Measurements from ENCODE around the gene TLDC2. TPM values are rescaled to one million over a fixed set of nuclear protein-coding genes. Genes with fewer than 3 reads are reported as not detected.
"Not testable (repeated sequence)": the region's sequence is repeated elsewhere in the genome, so short reads cannot be mapped to it uniquely, and the experiment has no call there.

The TLDC2 gene
- total and polyA plus RNA-seq, 2 of the 8 experiments (the other 6 are each of a cell fraction or from before 2014, with no cell fraction given): 0.29 to 0.34 TPM

DNA sequence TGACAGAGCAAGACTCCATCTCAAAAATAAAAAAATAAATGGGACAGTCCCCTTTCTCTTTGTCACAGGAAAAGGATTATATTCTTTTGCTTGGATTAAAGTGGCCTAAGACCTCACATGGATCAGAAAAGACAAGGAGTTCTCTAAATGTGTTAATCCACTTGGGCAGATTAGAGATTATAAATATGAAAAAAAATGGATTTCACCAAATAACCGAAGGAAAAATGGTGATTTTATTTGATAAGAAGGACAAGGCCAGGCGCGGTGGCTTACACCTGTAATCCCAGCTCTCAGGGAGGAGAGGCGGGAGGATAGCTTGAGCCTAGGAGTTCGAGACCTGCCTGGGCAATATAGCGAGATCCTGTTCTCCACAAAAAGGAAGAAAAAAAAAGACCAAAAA lies 53.8 kb downstream of the TLDC2 start (continued):
- TF ChIP-seq ASH2L (IDR thresholded peaks at IDR 0.05; ENCODE audit: low read length) (no peak), CREB1 (IDR thresholded peaks at IDR 0.05) (no peak)

GRCh38 chr20:36932067-36932466 lies 56.1 kb downstream of the TLDC2 start:
- H3K79me1 ChIP-seq (ENCODE audit: low read depth, low read length); CTCF ChIA-PET (ENCODE audit: partially characterized antibody); FAIRE-seq: not testable (repeated sequence)

More at GRCh38 chr20:36932067-36932466, 56.1 kb downstream of the TLDC2 start:
- H4K20me1 ChIP-seq (replicated peaks in 1 of 2; ENCODE audit: control insufficient read depth in 1 of 2, insufficient read depth in 2 of 2, low read length in 2 of 2); H3K14ac ChIP-seq (ENCODE audit: insufficient read length); H2BK20ac ChIP-seq (ENCODE audit: low read length); H3K4me3 ChIP-seq (ENCODE audit: extremely low read depth in 1 of 4, insufficient read depth in 2 of 4, low read depth in 3 of 4, low read length in 4 of 4); H3K4me1 ChIP-seq (replicated peaks in 1 of 4; ENCODE audit: control insufficient read depth in 3 of 4, insufficient read depth in 4 of 4, low read length in 3 of 4); H3K23me2 ChIP-seq (ENCODE audit: low read depth, low read length); H3K79me2 ChIP-seq (ENCODE audit: control insufficient read depth in 1 of 2, insufficient read depth in 2 of 2, low read length in 2 of 2); H2BK5ac ChIP-seq (ENCODE audit: low read depth, low read length); H2BK12ac ChIP-seq (ENCODE audit: low read depth, low read length); H2AFZ ChIP-seq (ENCODE audit: low read length); DNase-seq (ENCODE audit: low read depth in 1 of 2, low spot score in 2 of 2); H4K91ac ChIP-seq (replicated peaks; ENCODE audit: insufficient read length, low read length); H3K9me3 ChIP-seq (ENCODE audit: insufficient read depth in 2 of 2, low read depth in 1 of 2, low read length in 1 of 2); H2AK5ac ChIP-seq (ENCODE audit: low read depth, low read length); H3K27ac ChIP-seq (ENCODE audit: low read depth, low read length); H3K23ac ChIP-seq (ENCODE audit: insufficient read length); H4K8ac ChIP-seq (ENCODE audit: extremely low read depth, insufficient read depth, low read length); H3K4ac ChIP-seq (replicated peaks; ENCODE audit: insufficient read length, low read depth, low read length); H3K56ac ChIP-seq (replicated peaks; ENCODE audit: insufficient read length, low read depth, low read length); H4K5ac ChIP-seq (ENCODE audit: insufficient read length, low read depth, low read length); H2BK120ac ChIP-seq (replicated peaks; ENCODE audit: low read depth, low read length); H2BK15ac ChIP-seq (ENCODE audit: low read length); POLR2A ChIA-PET (ENCODE audit: partially characterized antibody); H3K4me2 ChIP-seq (ENCODE audit: insufficient read depth in 1 of 2, low read depth in 2 of 2, low read length in 2 of 2); H3K18ac ChIP-seq (ENCODE audit: extremely low read depth, low read length); H3K27me3 ChIP-seq (replicated peaks in 1 of 4; ENCODE audit: control insufficient read depth in 3 of 4, extremely low read depth in 1 of 4, insufficient read depth in 3 of 4, low read length in 3 of 4); H3K9ac ChIP-seq (replicated peaks in 1 of 4; ENCODE audit: extremely low read depth in 1 of 4, low read depth in 3 of 4, low read length in 3 of 4): not testable (repeated sequence)
- H3K36me3 ChIP-seq (ENCODE audit: control insufficient read depth in 2 of 4, insufficient read depth in 4 of 4, low read length in 3 of 4): peaks cover 4 to 56% (median 7%) of the 10 kb centered on the region in 4 experiments; a peak in 7 of 8 replicates
- 86 to 90% methylated on average over 4 of the region's 12 CpGs for WGBS, 2 experiments (ENCODE audit: extremely low coverage in 1 of 2, insufficient coverage in 1 of 2, insufficient read length in 1 of 2, insufficient replicate concordance in 2 of 2, low coverage in 1 of 2, low lambda C conversion rate in 2 of 2, missing lambda C conversion rate in 1 of 2)

Data from H1 (cell line).